Spleen (tissue), 11 donors: ENCODE results near the gene UBE2L3. TPM values are rescaled to one million over a fixed set of nuclear protein-coding genes. Genes with fewer than 3 reads are reported as not detected.

ENCODE experiments used
- DNase-seq: peaks from one replicate; pipeline ENCODE4 v3.0.0-alpha.2; 2020
- H3K27ac ChIP-seq, 8 donors: fragments of 200-600 bp; sonication (generic) in 7 of 8; 1 replicate in 4 of 8; 2 replicates in 4 of 8; pipeline versions ENCODE4 v1.5.0 to v1.8.0; 2016 to 2021; ENCODE audit warnings: inconsistent platforms in 4 of 8, mild to moderate bottlenecking in 4 of 8, moderate library complexity in 1 of 8
- H3K27me3 ChIP-seq, 7 donors: fragments of 200-600 bp; sonication (generic) in 6 of 7; replicated peaks in 1 of 7; 1 replicate in 4 of 7; 2 replicates in 3 of 7; pipeline versions ENCODE4 v1.5.0 to v1.8.0; 2016 to 2021; ENCODE audit warnings: inconsistent platforms in 3 of 7, mild to moderate bottlenecking in 1 of 7
- H3K36me3 ChIP-seq, 6 donors: fragments of 200-600 bp; sonication (generic) in 5 of 6; 1 replicate in 4 of 6; 2 replicates in 2 of 6; pipeline versions ENCODE4 v1.5.0 to v1.8.0; 2016 to 2021; ENCODE audit warnings: inconsistent platforms in 2 of 6
- H3K4me1 ChIP-seq, 6 donors: fragments of 200-600 bp; sonication (generic) in 5 of 6; 1 replicate in 3 of 6; 2 replicates in 3 of 6; pipeline versions ENCODE4 v1.5.0 to v1.8.0; 2016 to 2021; ENCODE audit warnings: inconsistent platforms in 3 of 6
- H3K4me3 ChIP-seq, 8 donors: fragments of 200-600 bp; sonication (generic) in 7 of 8; 1 replicate in 4 of 8; 2 replicates in 4 of 8; pipeline versions ENCODE4 v1.5.0 to v1.8.0; 2016 to 2021; ENCODE audit warnings: inconsistent platforms in 4 of 8, mild to moderate bottlenecking in 4 of 8, moderate library complexity in 2 of 8
- H3K9me3 ChIP-seq, 8 donors: fragments of 200-600 bp; sonication (generic) in 7 of 8; 1 replicate in 4 of 8; 2 replicates in 4 of 8; pipeline versions ENCODE4 v1.5.0 to v1.8.0; 2016 to 2021; ENCODE audit warnings: inconsistent platforms in 4 of 8
- POLR2A ChIP-seq, 3 donors: fragments of 450-650 bp; IDR thresholded peaks; one replicate each; pipeline ENCODE4 v1.5.1; 2017; ENCODE audit warnings: antibody characterized with exemption in 3 of 3, mild to moderate bottlenecking in 1 of 3
- POLR2AphosphoS5 ChIP-seq, 3 donors: sonication (generic); formaldehyde crosslinking; IDR thresholded peaks; one replicate each; pipeline ENCODE4 v1.5.1; 2017; ENCODE audit warnings: antibody characterized with exemption in 3 of 3
- WGBS, 5 donors: extraction: QIAGEN DNeasy Blood & Tissue Kit in 3 of 5; methylation state at CpG; one replicate each; pipeline versions ENCODE4 v1.1.5 to v1.1.7; 2013 to 2018; 5-methylcytosine and 5-hydroxymethylcytosine counted together
- intact Hi-C: fragments of 100-400 bp; cut with DNase I; formaldehyde crosslinking; loops from one replicate; pipeline ENCODE4 v1.15.0; 2023; ENCODE audit warnings: low total_unique reads
- polyA plus RNA-seq, 3 donors: library from polyadenylated mRNA; stranded (reverse); fragments of 200-250 nt; gene quantifications; one replicate each; pipeline ENCODE4 v1.2.1, GENCODE V29; 2013
- total RNA-seq, 7 donors: library from RNA; depleted of rRNA in 3 of 7; stranded (reverse); fragments of >200 nt in 3 of 7; fragmentation: NEBNext Ultra II Directional in 4 of 7; extraction: Animal tissue kit (Norgen Biotek cat#: 25700) in 4 of 7; gene quantifications; one replicate each; pipeline versions ENCODE4 v1.1.0 to v1.2.1, GENCODE V29; 2016 to 2021
- TF ChIP-seq, protein P1 (sequence below), 11 experiments: fragments of 200-600 bp in 7 of 11; fragments of 450-650 bp in 4 of 11; sonication (generic) in 4 of 11; IDR thresholded peaks in 8 of 11; conservative IDR thresholded peaks in 3 of 11; 1 replicate in 7 of 11; 2 replicates in 4 of 11; pipeline versions ENCODE4 v1.4.0 to v1.8.0; 2016 to 2021; ENCODE audit warnings: antibody characterized with exemption in 11 of 11, inconsistent platforms in 4 of 11, mild to moderate bottlenecking in 1 of 11
- donor health status: healthy with polysubstance abuse.
- donor health status: DM: no; HTN: no; CAD: no; lungs with moderate emphysema.
- donor health status: DM: no; HTN: no; CAD: no.
- donor health status: Bipolar disorder and iron deficiency.
- donor health status: healthy.
- donor health status: DM: no; HTN: no; CAD: no.
- donor health status: DM: yes; HTN: yes; CAD: no.

The UBE2L3 gene
- total and polyA plus RNA-seq, 10 donors, result 36.2 to 69.3 (median 45.2) TPM

DNA sequence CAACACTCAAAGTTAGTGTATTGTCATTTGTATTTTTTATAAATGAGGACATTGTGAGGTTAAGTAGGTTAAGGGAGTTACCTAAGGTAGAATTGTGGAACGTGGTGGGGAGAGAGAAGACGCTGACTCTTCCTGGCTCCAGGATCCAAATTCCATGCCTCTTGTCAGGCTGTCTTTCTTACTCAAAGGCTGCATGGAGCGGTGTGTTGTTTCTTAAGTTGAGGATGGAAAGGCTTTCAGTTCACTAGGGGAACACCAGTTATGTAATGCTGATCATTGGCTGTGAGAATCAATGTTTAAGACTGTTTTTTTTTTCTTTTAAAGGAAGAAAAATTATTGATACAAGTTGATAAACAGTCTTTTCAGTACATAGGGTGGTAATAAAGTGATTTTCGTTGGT lies 2.9 kb downstream of the UBE2L3 start:
- 44 to 68% (median 44%) methylated on average over 4 of the region's 4 CpGs for WGBS, 5 donors
- peaks cover 49 to 82% (median 74%) of the 10 kb centered on the region in 6 donors for H3K4me1 ChIP-seq
- no peaks in the 10 kb centered on the region for H3K27me3 ChIP-seq
- H3K36me3 ChIP-seq, result peaks cover 0 to 15% (median 0%) of the 10 kb centered on the region in 6 donors
- TF ChIP-seq POLR2AphosphoS5 (IDR thresholded peaks at IDR 0.05) (no peak), POLR2A (IDR thresholded peaks at IDR 0.05) (no peak)
- TF ChIP-seq, protein P1, sequence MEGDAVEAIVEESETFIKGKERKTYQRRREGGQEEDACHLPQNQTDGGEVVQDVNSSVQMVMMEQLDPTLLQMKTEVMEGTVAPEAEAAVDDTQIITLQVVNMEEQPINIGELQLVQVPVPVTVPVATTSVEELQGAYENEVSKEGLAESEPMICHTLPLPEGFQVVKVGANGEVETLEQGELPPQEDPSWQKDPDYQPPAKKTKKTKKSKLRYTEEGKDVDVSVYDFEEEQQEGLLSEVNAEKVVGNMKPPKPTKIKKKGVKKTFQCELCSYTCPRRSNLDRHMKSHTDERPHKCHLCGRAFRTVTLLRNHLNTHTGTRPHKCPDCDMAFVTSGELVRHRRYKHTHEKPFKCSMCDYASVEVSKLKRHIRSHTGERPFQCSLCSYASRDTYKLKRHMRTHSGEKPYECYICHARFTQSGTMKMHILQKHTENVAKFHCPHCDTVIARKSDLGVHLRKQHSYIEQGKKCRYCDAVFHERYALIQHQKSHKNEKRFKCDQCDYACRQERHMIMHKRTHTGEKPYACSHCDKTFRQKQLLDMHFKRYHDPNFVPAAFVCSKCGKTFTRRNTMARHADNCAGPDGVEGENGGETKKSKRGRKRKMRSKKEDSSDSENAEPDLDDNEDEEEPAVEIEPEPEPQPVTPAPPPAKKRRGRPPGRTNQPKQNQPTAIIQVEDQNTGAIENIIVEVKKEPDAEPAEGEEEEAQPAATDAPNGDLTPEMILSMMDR (IDR thresholded peaks at IDR 0.05 in 8 of 11, conservative IDR thresholded peaks at IDR 0.05 in 3 of 11), result no peak
- intact Hi-C loops, result no loop called here
- peak overlapping the region in 7 of 8 donors; percentile 16 to 94 (median 92) for H3K27ac ChIP-seq
- peak overlapping the region in 1 of 8 donors; percentile 99 for H3K4me3 ChIP-seq
- no peak for DNase-seq
- H3K9me3 ChIP-seq, result no peaks in the 10 kb centered on the region

DNA sequence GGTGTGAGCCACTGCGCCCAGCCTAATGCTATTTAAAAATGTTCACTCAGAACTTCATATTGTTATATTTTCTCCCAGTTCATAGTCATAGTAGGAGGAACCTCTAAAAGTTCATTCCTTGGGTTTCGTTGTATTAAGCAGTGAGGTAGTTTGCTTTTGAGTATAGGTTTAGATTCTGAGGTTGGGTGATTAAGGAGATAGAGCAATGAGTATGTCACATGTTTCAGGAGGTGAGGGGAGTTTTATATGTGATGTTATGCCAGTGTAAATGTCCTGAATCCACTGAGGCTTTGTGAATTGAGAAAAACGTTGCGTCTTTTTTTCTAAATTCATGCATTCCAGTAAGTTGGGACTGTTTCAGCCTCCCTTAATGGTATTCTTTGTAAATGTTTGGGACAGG lies 4.2 kb downstream of the UBE2L3 start:
- H3K4me3 ChIP-seq, result peak overlapping the region in 1 of 8 donors; percentile 34
- peak overlapping the region in 5 of 8 donors; percentile 45 to 94 (median 92) for H3K27ac ChIP-seq
- no peak for DNase-seq
- H3K27me3 ChIP-seq, result no peaks in the 10 kb centered on the region
- peaks cover 51 to 95% (median 85%) of the 10 kb centered on the region in 6 donors for H3K4me1 ChIP-seq
- TF ChIP-seq, protein P1 (IDR thresholded peaks at IDR 0.05 in 8 of 11, conservative IDR thresholded peaks at IDR 0.05 in 3 of 11), result no peak
- TF ChIP-seq POLR2A (IDR thresholded peaks at IDR 0.05) (no peak), POLR2AphosphoS5 (IDR thresholded peaks at IDR 0.05) (no peak)
- peaks cover 0 to 15% (median 0%) of the 10 kb centered on the region in 6 donors for H3K36me3 ChIP-seq
- no peaks in the 10 kb centered on the region for H3K9me3 ChIP-seq
- intact Hi-C loops, result no loop called here
- 80 to 89% (median 84%) methylated on average over 4 of the region's 4 CpGs for WGBS, 5 donors

DNA sequence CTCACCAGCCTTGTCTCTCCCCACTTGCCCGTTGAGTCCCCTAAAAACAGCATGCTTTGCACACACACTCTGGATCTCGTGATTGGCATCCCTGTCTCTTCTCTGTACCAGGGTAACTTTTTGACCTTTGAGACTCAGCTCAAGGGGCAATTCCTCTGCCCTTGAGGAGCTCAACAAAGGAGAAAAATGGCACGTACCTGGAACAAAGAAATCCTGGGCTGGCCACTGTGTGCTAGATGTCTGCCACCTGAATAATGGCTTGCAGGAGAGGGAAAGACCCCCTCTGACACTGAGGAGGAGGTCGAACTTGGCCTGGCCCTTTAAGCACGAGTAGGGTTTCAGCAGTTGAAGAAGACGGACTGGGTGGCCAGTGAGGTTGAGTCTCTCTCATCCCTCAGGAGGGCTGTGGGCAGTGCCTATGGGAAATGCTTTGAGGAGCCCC lies 5.8 kb downstream of the UBE2L3 start:
- H3K27me3 ChIP-seq, result no peaks in the 10 kb centered on the region
- H3K4me1 ChIP-seq, result peaks cover 51 to 100% (median 95%) of the 10 kb centered on the region in 6 donors
- H3K36me3 ChIP-seq, result peaks cover 0 to 24% (median 0%) of the 10 kb centered on the region in 6 donors
- intact Hi-C loops, result no loop called here
- no peak for DNase-seq
- H3K9me3 ChIP-seq, result no peaks in the 10 kb centered on the region
- H3K27ac ChIP-seq, result no peak overlapping the region
- TF ChIP-seq, protein P1 (IDR thresholded peaks at IDR 0.05 in 8 of 11, conservative IDR thresholded peaks at IDR 0.05 in 3 of 11), result no peak
- TF ChIP-seq POLR2AphosphoS5 (IDR thresholded peaks at IDR 0.05) (no peak), POLR2A (IDR thresholded peaks at IDR 0.05) (no peak)
- H3K4me3 ChIP-seq, result no peak overlapping the region
- WGBS, 5 donors, result 62 to 84% (median 74%) methylated on average over 6 of the region's 6 CpGs

DNA sequence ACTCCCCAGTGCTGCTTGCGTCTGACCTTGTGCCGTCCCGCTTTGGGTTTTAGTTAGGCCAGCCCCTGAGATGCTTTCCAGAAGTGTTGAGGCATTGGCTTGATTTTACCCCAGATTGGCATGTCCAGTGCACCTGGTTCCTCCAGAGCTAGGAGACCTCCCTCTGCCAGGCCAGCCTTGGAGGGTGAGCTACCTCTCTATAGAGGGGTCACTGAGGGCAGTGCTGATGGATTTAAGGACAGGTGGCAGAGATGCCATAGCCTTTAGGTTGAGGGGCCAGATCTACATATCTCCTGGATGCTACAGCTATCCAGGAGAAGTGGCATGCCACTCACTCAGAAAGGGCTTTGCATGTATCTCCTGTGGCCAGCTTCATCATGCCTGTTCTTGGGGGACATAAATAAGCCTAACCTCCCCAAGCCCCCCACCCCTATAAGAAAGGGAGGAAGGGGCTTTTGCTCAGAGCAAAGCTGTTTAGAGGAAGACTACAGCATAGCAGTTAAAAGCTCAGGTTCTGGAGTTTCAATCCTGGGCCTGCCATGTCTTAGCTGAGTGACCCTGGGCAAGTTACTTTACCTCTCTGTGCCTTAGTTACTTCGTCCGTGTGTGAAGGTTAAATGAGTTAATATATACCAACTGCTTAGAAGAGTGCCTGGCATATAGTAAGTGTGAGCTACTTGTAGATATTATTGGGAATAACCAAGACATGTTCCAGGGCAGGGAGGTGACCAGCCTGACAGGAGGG lies 6.4 kb downstream of the UBE2L3 start:
- H3K27ac ChIP-seq, result no peak overlapping the region
- intact Hi-C loops, result no loop called here
- peaks cover 0 to 24% (median 0%) of the 10 kb centered on the region in 6 donors for H3K36me3 ChIP-seq
- H3K4me3 ChIP-seq, result no peak overlapping the region
- peaks cover 46 to 100% (median 95%) of the 10 kb centered on the region in 6 donors for H3K4me1 ChIP-seq
- no peak for DNase-seq
- no peaks in the 10 kb centered on the region for H3K9me3 ChIP-seq
- H3K27me3 ChIP-seq, result no peaks in the 10 kb centered on the region
- TF ChIP-seq POLR2AphosphoS5 (IDR thresholded peaks at IDR 0.05), result no peak
- TF ChIP-seq, protein P1 (IDR thresholded peaks at IDR 0.05 in 8 of 11, conservative IDR thresholded peaks at IDR 0.05 in 3 of 11), result no peak
- TF ChIP-seq POLR2A (IDR thresholded peaks at IDR 0.05), result no peak
- WGBS, 5 donors, result 61 to 88% (median 83%) methylated on average over 5 of the region's 5 CpGs
